ENCODE data around the gene COLGALT1.
A peak's percentile ranks its signal among the peaks of the same experiment; 100 is the strongest.

COLGALT1 gene

DNA sequence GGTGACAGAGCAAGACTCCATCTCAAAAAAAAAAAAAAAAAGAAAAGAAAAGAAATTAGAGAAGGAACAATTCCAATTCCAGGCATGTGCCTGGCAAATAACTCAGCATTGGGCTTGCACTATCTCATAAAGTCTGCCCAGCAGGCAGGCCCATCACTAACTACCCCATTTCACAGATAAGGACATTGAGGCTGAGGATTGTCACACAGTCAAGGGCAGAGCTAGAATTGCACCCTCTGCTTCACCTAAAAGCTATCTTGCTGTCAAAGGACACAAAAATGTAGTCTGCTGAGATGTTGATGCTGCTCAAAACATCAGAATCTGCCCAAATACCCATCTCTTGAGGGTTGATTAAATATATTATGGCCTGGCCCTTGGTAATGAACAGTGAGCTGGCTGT, 20.7 kb upstream of the COLGALT1 start:
- no peak overlapping the region for H3K4me3 ChIP-seq (replicated peaks; ENCODE audit: low read depth, low read length)
- no peak for DNase-seq (ENCODE audit: low read depth)
- TF ChIP-seq, protein P1, sequence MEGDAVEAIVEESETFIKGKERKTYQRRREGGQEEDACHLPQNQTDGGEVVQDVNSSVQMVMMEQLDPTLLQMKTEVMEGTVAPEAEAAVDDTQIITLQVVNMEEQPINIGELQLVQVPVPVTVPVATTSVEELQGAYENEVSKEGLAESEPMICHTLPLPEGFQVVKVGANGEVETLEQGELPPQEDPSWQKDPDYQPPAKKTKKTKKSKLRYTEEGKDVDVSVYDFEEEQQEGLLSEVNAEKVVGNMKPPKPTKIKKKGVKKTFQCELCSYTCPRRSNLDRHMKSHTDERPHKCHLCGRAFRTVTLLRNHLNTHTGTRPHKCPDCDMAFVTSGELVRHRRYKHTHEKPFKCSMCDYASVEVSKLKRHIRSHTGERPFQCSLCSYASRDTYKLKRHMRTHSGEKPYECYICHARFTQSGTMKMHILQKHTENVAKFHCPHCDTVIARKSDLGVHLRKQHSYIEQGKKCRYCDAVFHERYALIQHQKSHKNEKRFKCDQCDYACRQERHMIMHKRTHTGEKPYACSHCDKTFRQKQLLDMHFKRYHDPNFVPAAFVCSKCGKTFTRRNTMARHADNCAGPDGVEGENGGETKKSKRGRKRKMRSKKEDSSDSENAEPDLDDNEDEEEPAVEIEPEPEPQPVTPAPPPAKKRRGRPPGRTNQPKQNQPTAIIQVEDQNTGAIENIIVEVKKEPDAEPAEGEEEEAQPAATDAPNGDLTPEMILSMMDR (IDR thresholded peaks at IDR 0.05; ENCODE audit: low read length, missing control alignments), result no peak

DNA sequence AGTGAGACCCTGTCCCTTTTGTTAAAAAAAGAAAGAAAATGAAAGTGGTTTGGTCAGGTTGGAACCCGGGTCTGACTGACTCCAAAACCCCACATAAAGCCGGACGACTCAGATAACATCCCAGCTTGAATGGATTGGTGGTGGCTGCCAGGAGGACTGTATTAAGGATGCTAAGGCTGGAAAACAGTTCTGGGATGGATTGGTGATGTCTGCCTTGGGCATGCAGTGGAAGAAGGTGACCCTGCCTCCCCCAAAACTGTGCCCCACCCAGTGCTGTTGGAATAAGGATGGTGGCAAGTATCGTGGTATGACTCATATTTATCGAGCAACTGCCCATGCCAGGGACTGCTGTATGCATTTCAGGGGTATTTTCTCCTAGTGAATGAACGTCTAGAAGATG, 18.5 kb upstream of the COLGALT1 start:
- DNase-seq (ENCODE audit: low read depth), result no peak
- H3K4me3 ChIP-seq (replicated peaks; ENCODE audit: low read depth, low read length), result no peak overlapping the region
- TF ChIP-seq, protein P1 (IDR thresholded peaks at IDR 0.05; ENCODE audit: low read length, missing control alignments), result no peak

DNA sequence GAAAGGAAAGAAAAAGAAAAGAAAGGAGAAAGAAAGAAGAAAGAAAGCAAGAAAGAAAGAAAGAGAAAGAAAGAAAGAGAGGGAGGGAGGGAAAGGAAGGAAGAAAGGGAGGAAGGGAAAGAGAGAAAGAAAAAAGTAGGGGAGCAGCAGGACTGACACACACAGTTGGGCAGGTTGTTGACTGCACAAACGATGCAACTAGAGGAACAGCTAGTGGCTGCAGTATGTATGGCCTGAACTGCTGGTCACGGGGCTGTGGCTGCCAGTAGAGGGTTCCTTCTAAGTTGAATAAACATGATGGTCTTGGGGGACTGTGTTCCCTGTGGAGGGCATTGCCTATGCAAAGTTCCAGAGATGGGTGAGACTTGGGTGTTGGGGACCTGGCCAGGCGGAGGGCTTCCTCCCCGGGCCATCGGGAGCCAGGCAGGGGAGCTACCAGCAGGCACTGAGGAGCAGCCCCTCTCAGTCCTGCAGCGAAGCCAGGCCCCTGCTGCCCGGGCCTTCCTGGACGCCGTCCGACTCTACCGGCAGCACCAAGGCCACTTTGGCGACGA, 16.7 kb upstream of the COLGALT1 start:
- DNase-seq (ENCODE audit: low read depth), result no peak
- TF ChIP-seq, protein P1 (IDR thresholded peaks at IDR 0.05; ENCODE audit: low read length, missing control alignments), result no peak
- peak overlapping the region; percentile 50 for H3K4me3 ChIP-seq (replicated peaks; ENCODE audit: low read depth, low read length)

DNA sequence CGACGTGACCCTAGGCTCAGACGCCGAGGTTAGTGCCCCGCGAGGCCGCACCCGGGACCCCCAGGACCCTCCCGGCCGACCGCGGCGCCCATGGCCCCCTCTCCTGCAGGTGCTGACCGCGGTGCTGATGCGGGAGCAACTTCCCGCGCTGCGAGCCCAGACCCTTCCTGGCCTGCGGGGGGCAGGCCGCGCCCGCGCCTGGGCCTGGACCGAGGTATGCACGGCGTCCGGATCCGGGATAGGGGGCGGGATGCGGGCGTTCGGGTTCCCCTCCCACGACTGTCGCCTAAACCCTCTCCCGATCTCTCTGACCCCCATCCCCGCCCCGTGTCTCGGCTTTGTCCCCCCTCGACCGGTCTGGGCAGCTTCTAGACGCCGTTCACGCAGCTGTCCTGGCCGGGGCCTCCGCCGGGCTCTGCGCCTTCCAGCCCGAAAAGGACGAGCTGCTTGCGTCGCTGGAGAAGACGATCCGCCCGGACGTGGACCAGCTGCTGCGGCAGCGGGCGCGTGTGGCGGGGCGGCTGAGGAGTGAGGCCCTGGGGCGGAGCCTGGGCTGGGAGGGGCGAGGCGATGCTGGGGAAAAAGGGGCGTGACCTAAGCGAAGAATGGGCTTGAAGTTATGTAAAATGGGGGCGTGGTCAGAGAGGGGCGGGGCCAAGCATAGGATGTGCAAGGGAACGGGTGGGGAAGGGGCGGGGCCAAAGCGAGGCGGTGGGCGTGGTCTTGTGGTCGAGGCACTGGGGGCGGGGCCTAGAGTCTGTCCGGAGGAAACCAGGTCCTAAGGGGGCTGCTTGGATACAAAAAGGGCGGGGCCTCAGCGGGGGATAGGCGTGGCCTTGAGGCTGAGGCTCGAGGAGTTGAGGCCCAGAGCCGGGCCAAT, 16.0 kb upstream of the COLGALT1 start:
- peak overlapping the region; percentile 50 for H3K4me3 ChIP-seq (replicated peaks; ENCODE audit: low read depth, low read length)
- DNase-seq (ENCODE audit: low read depth), result peak; percentile 97
- TF ChIP-seq, protein P1 (IDR thresholded peaks at IDR 0.05; ENCODE audit: low read length, missing control alignments), result peak; percentile 31

DNA sequence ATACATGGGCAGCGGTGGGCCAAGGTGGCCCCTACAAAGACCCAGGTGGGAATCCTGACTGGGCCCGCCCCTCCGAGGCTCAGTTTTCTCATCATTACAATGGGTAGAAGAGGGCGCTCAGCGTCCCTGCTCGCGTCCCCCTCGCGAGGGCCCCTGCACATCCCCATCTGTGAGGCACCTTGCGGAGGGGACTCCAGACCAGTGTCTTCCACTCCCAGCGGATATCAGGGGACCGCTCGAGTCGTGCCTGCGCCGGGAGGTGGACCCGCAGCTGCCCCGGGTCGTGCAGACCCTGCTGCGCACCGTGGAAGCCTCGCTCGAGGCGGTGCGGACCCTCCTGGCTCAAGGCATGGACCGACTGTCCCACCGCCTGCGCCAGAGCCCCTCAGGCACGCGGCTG, 15.3 kb upstream of the COLGALT1 start:
- TF ChIP-seq, protein P1 (IDR thresholded peaks at IDR 0.05; ENCODE audit: low read length, missing control alignments), result no peak
- DNase-seq (ENCODE audit: low read depth), result no peak
- H3K4me3 ChIP-seq (replicated peaks; ENCODE audit: low read depth, low read length), result no peak overlapping the region

DNA sequence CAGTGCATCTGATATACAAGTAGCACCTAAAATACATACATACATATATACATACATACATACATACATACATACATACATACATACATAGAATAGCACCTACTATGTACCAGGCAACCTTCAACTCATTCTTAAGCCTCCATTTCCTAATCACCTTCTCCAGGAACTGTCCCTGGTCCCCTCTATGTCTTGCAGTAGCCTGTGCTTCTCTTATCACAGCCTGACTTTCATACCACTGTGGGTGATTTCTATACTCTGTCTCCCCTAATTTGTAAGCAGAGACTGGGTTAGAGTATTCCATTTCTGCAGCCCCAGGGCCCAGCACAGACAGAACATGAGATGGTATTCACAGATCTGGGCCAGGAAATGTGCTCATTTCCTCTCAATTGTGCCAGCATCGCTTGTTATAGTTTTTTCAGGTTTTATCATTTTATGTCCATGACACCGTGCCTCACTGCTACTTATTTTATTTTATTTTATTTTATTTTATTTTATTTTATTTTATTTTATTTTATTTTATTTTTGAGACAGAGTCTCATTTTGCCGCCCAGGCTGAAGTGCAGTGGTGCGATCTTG, 14.2 kb upstream of the COLGALT1 start:
- TF ChIP-seq, protein P1 (IDR thresholded peaks at IDR 0.05; ENCODE audit: low read length, missing control alignments), result no peak
- no peak for DNase-seq (ENCODE audit: low read depth)
- H3K4me3 ChIP-seq (replicated peaks; ENCODE audit: low read depth, low read length), result no peak overlapping the region

All from fibroblast of pulmonary artery (primary cell).